Measurements from ENCODE around the gene IRAK3. TPM values are rescaled to one million over a fixed set of nuclear protein-coding genes. Genes with fewer than 3 reads are reported as not detected.

Gene IRAK3
- total and polyA plus RNA-seq, 2 experiments from 2014 or later: 0.53 to 1.8 TPM

GRCh38 chr12:66232263-66232662 lies 43.2 kb downstream of the IRAK3 start:
- no peak overlapping the region for H2AFZ ChIP-seq
- H3K27ac ChIP-seq (ENCODE audit: low read depth): no peak overlapping the region
- no peak overlapping the region for H3K4me3 ChIP-seq
- no peaks in the 10 kb centered on the region for H3K36me3 Mint-ChIP-seq (ENCODE audit: low read depth)
- no peaks in the 10 kb centered on the region for H3K9me3 Mint-ChIP-seq
- no peaks in the 10 kb centered on the region for H3K36me3 ChIP-seq (ENCODE audit: insufficient read depth)
- H3K27me3 ChIP-seq (ENCODE audit: insufficient read depth): peaks cover 6% of the 10 kb centered on the region; the same call in 1 of the 2 replicates
- DNase-seq (ENCODE audit: low spot score): no peak
- no peak for ATAC-seq
- H3K27ac Mint-ChIP-seq: no peak overlapping the region
- no peak for TF ChIP-seq POLR2AphosphoS5 (IDR thresholded peaks at IDR 0.05; ENCODE audit: low read depth)
- no peak for TF ChIP-seq CREB1 (CRISPR knock-in tag; IDR thresholded peaks at IDR 0.05; ENCODE audit: low read depth)
- TF ChIP-seq ZNF114 (CRISPR knock-in tag; IDR thresholded peaks at IDR 0.05): no peak
- no peak for TF ChIP-seq JUNB (IDR thresholded peaks at IDR 0.05; ENCODE audit: unreplicated experiment)
- no peak for TF ChIP-seq CTCF (conservative IDR thresholded peaks at IDR 0.05; ENCODE audit: low read depth in 2 of 2)
- TF ChIP-seq NANOG (IDR thresholded peaks at IDR 0.05; ENCODE audit: borderline replicate concordance): no peak
- TF ChIP-seq EZH2phosphoT487 (IDR thresholded peaks at IDR 0.05; ENCODE audit: unreplicated experiment): no peak
- TF ChIP-seq, protein P1, sequence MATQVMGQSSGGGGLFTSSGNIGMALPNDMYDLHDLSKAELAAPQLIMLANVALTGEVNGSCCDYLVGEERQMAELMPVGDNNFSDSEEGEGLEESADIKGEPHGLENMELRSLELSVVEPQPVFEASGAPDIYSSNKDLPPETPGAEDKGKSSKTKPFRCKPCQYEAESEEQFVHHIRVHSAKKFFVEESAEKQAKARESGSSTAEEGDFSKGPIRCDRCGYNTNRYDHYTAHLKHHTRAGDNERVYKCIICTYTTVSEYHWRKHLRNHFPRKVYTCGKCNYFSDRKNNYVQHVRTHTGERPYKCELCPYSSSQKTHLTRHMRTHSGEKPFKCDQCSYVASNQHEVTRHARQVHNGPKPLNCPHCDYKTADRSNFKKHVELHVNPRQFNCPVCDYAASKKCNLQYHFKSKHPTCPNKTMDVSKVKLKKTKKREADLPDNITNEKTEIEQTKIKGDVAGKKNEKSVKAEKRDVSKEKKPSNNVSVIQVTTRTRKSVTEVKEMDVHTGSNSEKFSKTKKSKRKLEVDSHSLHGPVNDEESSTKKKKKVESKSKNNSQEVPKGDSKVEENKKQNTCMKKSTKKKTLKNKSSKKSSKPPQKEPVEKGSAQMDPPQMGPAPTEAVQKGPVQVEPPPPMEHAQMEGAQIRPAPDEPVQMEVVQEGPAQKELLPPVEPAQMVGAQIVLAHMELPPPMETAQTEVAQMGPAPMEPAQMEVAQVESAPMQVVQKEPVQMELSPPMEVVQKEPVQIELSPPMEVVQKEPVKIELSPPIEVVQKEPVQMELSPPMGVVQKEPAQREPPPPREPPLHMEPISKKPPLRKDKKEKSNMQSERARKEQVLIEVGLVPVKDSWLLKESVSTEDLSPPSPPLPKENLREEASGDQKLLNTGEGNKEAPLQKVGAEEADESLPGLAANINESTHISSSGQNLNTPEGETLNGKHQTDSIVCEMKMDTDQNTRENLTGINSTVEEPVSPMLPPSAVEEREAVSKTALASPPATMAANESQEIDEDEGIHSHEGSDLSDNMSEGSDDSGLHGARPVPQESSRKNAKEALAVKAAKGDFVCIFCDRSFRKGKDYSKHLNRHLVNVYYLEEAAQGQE (IDR thresholded peaks at IDR 0.05; ENCODE audit: unreplicated experiment): no peak
- no peak for TF ChIP-seq STAT1 (IDR thresholded peaks at IDR 0.05; ENCODE audit: unreplicated experiment)
- no peak for TF ChIP-seq ETS1 (IDR thresholded peaks at IDR 0.05)
- TF ChIP-seq ZNF331 (CRISPR knock-in tag; IDR thresholded peaks at IDR 0.05; ENCODE audit: low read depth): no peak
- TF ChIP-seq EZH2 (IDR thresholded peaks at IDR 0.05; ENCODE audit: low read depth, unreplicated experiment): no peak
- TF ChIP-seq, protein P2, sequence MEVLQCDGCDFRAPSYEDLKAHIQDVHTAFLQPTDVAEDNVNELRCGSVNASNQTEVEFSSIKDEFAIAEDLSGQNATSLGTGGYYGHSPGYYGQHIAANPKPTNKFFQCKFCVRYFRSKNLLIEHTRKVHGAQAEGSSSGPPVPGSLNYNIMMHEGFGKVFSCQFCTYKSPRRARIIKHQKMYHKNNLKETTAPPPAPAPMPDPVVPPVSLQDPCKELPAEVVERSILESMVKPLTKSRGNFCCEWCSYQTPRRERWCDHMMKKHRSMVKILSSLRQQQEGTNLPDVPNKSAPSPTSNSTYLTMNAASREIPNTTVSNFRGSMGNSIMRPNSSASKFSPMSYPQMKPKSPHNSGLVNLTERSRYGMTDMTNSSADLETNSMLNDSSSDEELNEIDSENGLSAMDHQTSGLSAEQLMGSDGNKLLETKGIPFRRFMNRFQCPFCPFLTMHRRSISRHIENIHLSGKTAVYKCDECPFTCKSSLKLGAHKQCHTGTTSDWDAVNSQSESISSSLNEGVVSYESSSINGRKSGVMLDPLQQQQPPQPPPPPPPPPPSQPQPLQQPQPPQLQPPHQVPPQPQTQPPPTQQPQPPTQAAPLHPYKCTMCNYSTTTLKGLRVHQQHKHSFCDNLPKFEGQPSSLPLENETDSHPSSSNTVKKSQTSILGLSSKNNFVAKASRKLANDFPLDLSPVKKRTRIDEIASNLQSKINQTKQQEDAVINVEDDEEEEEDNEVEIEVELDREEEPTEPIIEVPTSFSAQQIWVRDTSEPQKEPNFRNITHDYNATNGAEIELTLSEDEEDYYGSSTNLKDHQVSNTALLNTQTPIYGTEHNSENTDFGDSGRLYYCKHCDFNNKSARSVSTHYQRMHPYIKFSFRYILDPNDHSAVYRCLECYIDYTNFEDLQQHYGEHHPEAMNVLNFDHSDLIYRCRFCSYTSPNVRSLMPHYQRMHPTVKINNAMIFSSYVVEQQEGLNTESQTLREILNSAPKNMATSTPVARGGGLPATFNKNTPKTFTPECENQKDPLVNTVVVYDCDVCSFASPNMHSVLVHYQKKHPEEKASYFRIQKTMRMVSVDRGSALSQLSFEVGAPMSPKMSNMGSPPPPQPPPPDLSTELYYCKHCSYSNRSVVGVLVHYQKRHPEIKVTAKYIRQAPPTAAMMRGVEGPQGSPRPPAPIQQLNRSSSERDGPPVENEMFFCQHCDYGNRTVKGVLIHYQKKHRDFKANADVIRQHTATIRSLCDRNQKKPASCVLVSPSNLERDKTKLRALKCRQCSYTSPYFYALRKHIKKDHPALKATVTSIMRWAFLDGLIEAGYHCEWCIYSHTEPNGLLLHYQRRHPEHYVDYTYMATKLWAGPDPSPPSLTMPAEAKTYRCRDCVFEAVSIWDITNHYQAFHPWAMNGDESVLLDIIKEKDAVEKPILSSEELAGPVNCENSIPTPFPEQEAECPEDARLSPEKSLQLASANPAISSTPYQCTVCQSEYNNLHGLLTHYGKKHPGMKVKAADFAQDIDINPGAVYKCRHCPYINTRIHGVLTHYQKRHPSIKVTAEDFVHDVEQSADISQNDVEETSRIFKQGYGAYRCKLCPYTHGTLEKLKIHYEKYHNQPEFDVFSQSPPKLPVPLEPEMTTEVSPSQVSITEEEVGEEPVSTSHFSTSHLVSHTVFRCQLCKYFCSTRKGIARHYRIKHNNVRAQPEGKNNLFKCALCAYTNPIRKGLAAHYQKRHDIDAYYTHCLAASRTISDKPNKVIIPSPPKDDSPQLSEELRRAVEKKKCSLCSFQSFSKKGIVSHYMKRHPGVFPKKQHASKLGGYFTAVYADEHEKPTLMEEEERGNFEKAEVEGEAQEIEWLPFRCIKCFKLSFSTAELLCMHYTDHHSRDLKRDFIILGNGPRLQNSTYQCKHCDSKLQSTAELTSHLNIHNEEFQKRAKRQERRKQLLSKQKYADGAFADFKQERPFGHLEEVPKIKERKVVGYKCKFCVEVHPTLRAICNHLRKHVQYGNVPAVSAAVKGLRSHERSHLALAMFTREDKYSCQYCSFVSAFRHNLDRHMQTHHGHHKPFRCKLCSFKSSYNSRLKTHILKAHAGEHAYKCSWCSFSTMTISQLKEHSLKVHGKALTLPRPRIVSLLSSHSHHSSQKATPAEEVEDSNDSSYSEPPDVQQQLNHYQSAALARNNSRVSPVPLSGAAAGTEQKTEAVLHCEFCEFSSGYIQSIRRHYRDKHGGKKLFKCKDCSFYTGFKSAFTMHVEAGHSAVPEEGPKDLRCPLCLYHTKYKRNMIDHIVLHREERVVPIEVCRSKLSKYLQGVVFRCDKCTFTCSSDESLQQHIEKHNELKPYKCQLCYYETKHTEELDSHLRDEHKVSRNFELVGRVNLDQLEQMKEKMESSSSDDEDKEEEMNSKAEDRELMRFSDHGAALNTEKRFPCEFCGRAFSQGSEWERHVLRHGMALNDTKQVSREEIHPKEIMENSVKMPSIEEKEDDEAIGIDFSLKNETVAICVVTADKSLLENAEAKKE (CRISPR knock-in tag; IDR thresholded peaks at IDR 0.05): no peak
- peaks cover 7% of the 10 kb centered on the region for H3K4me1 ChIP-seq (ENCODE audit: insufficient read depth)
- H4K20me1 ChIP-seq (replicated peaks; ENCODE audit: insufficient read depth): no peaks in the 10 kb centered on the region
- no peak overlapping the region for H3K4me2 ChIP-seq
- no peaks in the 10 kb centered on the region for H3K9me2 ChIP-seq (ENCODE audit: insufficient read depth)
- no peaks in the 10 kb centered on the region for H3K79me2 ChIP-seq (replicated peaks; ENCODE audit: insufficient read depth)
- H3K4me3 Mint-ChIP-seq: no peak overlapping the region
- peaks cover 1% of the 10 kb centered on the region for H3K27me3 Mint-ChIP-seq (ENCODE audit: insufficient read depth, low read depth, poor library complexity)
- H3F3A ChIP-seq (replicated peaks; ENCODE audit: low read depth): 0 out of 2 replicates have a peak, but pooled peaks cover 3% of the 10 kb centered on the region
- H3K4me1 Mint-ChIP-seq: peaks cover 9% of the 10 kb centered on the region
